NCI-H748 (cell line): Measurements from ENCODE around the gene GRIK5.

Experiments
- DNase-seq: peaks from one replicate; lab custom pipeline; 2025; ENCODE audit not compliant: unreplicated experiment; lab: John Stamatoyannopoulos, UW

The GRIK5 gene

GRCh38 chr19:42076380-42076944 is 6.5 kb upstream of the GRIK5 start:
- DNase-seq: peak; percentile 53

DNA sequence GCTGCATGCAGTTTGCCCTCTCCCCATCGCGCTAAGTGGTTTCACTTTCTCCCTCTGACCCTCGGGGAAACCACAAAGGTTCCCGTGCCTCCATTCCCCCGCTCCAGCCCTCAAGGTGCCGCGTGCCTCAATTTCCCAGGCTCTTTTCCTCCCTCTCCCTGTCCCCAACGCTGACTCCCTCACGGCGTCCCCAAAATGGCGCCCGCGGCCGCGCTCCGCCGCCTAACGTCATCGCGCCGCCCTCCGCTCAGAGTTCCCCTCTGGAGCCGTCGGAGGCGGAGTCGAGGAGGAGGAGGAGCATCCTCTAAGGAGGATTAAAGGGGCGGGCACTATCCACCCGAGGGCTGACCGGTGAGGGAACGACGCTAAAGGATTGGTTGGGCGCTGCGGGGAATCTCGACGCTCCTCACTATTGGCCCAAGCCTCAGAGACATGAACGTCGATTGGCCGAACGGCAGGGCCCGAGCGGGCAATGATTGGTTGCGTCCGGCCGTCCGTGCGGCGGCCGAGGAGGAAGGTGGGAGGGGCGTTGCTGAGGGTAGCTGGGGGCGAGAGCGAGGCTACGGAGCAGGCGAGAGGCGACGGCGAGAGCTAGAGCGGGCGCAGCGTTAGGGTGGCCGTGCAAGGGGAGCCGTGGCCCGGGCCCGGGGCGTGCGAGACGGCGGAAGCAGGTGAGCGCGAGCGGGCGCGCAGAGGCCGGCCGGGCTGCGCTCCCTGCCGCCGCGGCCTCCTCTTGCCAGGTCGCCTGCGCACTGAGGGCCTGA is 5.8 kb upstream of the GRIK5 start, which contains the start of gene ZNF574:
Gene ZNF574, plus strand, starts transcription at position 551 of the 764 bp plus-strand sequence. CDS start 2,441 bp downstream, outside the sequence.
- DNase-seq: peak; percentile 100

GRCh38 chr19:42075364-42075615 is 5.3 kb upstream of the GRIK5 start:
- DNase-seq: no peak

- DNase-seq: peak; percentile 48
Observed at GRCh38 chr19:42074513-42075363, 4.7 kb upstream of the GRIK5 start.

GRCh38 chr19:42071247-42071646 is 1.2 kb upstream of the GRIK5 start:
- DNase-seq: no peak

DNA sequence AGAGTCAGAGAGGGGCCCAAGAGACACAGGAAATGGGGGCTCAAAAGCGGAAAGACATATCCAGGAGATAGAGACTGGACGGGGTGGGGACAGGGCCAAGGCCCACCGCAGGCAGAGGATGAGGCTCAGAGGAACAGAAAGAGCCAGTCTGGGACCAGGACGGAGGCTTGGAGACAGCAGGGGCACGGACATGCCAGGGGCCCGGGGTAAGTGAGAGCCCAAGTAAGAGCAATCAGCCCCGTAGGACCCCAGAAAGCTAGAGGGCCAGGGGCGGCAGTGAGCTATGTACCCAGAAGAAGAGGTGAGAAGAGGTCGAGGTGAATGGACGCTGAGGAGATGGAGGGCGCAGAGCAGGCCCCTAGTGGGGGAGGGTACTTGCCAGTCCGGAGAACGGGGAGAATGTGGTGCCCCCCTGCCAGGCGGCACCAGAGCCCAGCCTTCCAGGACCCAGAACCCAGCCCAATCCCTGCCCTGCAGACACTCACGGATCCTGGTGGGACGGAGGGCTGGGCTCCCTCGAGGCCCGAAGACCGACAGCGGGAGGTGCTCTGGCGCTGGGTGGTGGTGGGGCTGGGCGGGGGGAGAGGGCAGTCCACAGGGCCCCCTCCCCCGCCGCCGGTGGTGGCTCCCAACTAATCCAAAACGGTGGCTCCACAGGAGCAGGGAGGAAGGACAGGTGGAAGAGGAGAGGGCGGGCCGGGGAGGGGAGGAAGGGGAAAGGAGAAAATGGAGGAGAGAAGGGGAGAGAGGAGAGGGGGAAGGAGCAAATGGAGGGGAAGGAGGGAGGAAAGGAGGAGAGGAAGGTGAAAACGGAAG is 1.0 kb downstream of the GRIK5 start:
- DNase-seq: no peak

GRCh38 chr19:42068361-42068755 is 1.6 kb downstream of the GRIK5 start:
- no peak for DNase-seq

- no peak for DNase-seq
Observed at GRCh38 chr19:42067315-42067888, 2.6 kb downstream of the GRIK5 start.

DNA sequence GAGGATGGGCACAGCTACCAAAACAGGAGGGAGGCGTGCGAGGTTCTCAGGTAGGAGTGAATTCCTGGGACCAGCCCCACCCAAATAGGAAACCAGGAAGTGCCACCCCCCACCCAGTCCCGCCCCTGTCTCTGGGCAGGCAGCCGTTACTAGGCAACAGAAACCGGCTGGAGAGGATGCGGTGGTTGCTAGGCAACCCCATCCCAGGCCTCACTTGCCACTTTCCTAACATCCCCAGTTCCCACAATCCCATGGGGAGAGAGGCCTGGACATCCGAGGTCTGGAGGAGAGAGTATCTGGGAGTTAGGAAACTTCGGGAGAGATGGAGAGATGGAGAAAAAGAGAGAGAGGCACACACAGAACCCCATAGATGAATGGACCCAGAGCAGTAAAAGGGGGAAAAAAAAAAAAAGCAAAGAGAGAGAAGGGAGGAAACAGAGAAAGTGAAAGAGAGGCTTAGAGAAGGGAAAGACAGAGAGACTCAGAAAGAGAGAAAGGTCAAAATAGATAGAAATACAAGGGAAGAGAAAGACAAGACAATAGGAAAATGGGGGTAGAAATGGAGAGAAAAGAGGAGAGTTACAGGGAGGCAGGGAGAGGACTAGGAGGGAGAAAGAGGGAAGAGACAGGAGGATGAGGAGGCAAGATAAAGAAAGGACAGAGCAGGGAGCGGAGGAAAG is 3.8 kb downstream of the GRIK5 start:
- peak; percentile 98 for DNase-seq

- no peak for DNase-seq
Observed at GRCh38 chr19:42065511-42065910, 4.5 kb downstream of the GRIK5 start.

DNA sequence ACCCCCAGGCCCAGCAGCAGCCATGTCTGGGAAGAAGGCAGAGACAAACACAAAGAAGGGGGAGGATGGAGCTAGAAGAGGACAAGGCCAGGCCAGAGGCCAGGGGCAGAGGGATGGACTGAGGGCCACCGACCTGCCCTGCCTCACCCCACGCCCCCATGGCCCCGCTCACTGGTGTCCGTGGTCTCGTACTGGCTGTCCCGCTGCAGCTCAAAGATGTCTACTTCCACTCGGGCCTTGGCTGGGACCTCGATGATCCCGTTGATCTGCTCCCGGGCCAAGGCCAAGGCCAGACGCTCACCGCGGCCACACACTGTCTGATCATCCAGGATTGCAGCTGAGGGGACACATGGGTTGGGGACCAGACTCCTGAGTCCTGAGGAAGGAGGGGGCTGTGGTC is 5.0 kb downstream of the GRIK5 start:
- no peak for DNase-seq

- no peak for DNase-seq
Observed at GRCh38 chr19:42064432-42064831, 5.6 kb downstream of the GRIK5 start.

GRCh38 chr19:42062381-42062780 is 7.6 kb downstream of the GRIK5 start:
- DNase-seq: no peak

GRCh38 chr19:42060117-42060516 is 9.9 kb downstream of the GRIK5 start:
- DNase-seq: no peak

- DNase-seq: no peak
Observed at GRCh38 chr19:42059196-42059595, 10.8 kb downstream of the GRIK5 start.

GRCh38 chr19:42057846-42058245 is 12.2 kb downstream of the GRIK5 start:
- DNase-seq: no peak

- no peak for DNase-seq
Observed at GRCh38 chr19:42054205-42054604, 15.8 kb downstream of the GRIK5 start.

DNA sequence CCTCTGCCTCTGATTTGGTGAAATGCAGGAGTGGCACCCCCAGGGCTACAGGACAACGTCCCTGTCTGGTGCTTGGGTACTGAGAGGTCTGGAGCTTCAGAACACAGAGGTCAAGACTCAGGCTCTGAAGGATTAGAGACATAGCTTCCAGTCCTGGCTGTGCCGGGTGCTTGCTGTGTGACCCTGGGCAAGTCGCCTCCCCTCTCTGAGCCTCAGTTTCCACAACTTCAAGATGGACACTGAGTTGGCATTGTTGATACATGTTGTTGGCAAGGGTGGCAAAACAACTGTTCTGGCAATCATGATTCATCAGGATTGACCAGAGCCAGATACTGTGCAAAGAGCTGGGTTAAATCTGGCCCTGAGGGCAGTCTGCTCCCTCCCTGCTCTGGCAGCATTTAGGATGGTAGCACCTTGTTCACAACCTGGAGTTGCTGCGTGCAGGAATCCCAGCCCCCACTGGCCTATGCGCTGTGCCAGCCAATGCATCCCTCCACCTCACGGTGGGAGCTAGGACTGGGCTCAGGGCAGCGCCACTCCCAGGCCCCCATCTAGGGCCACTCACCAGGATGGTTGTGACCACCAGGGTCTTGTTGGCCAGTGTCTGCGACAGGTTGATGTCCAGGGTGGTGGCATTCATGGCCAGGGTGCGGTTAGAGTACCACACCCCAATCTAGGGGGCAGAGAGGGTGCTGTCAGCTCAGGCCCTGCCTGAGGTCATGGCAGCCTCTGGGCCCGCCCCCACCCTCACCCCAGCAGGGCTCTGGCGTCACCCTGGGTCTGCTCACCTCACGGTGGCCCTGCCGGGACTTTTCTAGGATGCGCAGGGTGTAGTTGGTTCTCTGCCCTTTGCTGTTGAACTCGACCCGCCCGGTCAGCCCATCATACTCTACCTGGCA is 16.7 kb downstream of the GRIK5 start:
- no peak for DNase-seq

- no peak for DNase-seq
Observed at GRCh38 chr19:42052241-42052863, 17.7 kb downstream of the GRIK5 start.
